ENCODE data around the gene KRT6B. TPM values are rescaled to one million over a fixed set of nuclear protein-coding genes. Genes with fewer than 3 reads are reported as not detected.
"Not testable (repeated sequence)": the region's sequence is repeated elsewhere in the genome, so short reads cannot be mapped to it uniquely, and the experiment has no call there.

Gene KRT6B
- total RNA-seq, 1 donor from 2014 or later, result not detected

DNA sequence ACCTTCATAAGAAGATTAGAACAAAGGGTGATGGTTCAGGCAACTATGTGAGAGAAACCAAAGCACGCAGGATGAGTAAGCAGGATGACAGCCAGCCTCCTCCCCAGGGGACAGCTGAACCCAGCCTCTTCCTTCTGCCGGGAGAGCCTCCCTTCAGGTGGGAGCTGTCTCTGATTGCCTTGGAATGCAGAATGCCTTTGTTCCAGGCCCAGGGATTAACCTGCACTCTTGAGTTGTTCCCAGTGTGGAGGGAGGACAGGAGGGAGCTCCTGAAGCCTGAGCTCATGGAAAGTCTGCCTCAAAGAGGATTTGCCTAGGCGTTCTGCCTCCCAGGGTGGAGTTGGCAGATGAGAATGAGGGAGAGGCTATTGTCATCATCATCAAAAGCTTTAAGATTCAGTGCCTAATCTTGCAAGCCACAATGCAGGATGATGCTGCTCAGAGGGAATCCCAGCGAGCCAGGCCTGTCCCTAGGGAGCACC is 44.7 kb upstream of the KRT6B start:
- Histone ChIP-seq H3K36me3 (ENCODE audit: control insufficient read depth, insufficient read depth, low read length) (no peaks in the 10 kb centered on the region), H3K27me3 (ENCODE audit: control insufficient read depth, insufficient read depth, low read length) (no peaks in the 10 kb centered on the region), H3K4me3 (ENCODE audit: low read depth, low read length) (no peak overlapping the region)
- DNase-seq (ENCODE audit: low read depth), result no peak
- no peak for TF ChIP-seq CTCF (IDR thresholded peaks at IDR 0.05; ENCODE audit: insufficient read depth, low read length, poor library complexity, severe bottlenecking)

DNA sequence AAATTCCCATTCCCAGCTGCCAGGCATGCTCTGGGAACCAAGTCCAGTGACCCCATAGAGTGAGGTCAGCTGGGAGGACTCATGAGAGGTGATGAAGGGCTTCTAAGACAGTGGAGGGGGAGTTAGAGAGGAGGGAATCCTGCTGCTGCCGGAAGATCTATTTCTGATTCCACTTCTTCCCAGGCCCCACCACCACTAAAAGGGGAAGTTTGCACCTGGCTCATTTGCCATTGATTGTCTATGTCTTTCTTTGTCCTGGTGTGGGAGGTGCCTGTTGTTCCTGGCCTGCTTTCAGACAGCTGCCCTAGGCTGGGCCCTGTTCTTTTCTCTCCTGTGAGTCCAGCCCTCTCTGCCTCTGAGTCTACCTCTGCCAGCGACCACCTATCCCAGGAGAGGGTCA is 44.1 kb upstream of the KRT6B start:
- DNase-seq (ENCODE audit: low read depth), result no peak
- TF ChIP-seq CTCF (IDR thresholded peaks at IDR 0.05; ENCODE audit: insufficient read depth, low read length, poor library complexity, severe bottlenecking), result no peak
- H3K27me3 ChIP-seq (ENCODE audit: control insufficient read depth, insufficient read depth, low read length), result no peaks in the 10 kb centered on the region
- no peaks in the 10 kb centered on the region for H3K36me3 ChIP-seq (ENCODE audit: control insufficient read depth, insufficient read depth, low read length)
- H3K4me3 ChIP-seq (ENCODE audit: low read depth, low read length), result no peak overlapping the region

- H3K36me3 ChIP-seq (ENCODE audit: control insufficient read depth, insufficient read depth, low read length), result no peaks in the 10 kb centered on the region
- DNase-seq (ENCODE audit: low read depth), result no peak
- TF ChIP-seq CTCF (IDR thresholded peaks at IDR 0.05; ENCODE audit: insufficient read depth, low read length, poor library complexity, severe bottlenecking), result no peak
- H3K27me3 ChIP-seq (ENCODE audit: control insufficient read depth, insufficient read depth, low read length), result peaks cover 2% of the 10 kb centered on the region
- no peak overlapping the region for H3K4me3 ChIP-seq (ENCODE audit: low read depth, low read length)
These were observed 43.4 kb upstream of the KRT6B start for GRCh38 chr12:52495389-52495788.

DNA sequence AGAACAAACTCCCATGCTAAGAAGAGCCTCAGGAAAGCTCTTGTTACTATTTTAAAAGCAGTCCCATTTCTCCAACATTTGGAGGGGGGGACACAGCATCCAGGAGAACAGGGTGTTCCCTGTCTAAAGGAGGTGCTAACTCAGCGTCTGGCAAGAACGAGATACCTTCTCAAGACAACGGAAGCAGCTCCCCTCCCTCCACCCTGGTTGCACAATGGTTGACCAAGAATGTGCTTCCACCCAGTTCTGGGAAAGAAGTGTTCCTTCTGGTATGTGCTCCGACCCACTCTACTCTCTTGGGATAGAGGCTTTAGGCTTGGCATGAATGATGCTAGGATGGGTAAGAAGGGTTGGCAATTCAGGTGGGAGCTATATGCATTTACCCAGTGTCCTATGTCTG is 42.6 kb upstream of the KRT6B start:
- Histone ChIP-seq H3K27me3 (ENCODE audit: control insufficient read depth, insufficient read depth, low read length) (peaks cover 5% of the 10 kb centered on the region), H3K4me3 (ENCODE audit: low read depth, low read length) (no peak overlapping the region), H3K36me3 (ENCODE audit: control insufficient read depth, insufficient read depth, low read length) (no peaks in the 10 kb centered on the region)
- DNase-seq (ENCODE audit: low read depth), result no peak
- TF ChIP-seq CTCF (IDR thresholded peaks at IDR 0.05; ENCODE audit: insufficient read depth, low read length, poor library complexity, severe bottlenecking), result no peak

DNA sequence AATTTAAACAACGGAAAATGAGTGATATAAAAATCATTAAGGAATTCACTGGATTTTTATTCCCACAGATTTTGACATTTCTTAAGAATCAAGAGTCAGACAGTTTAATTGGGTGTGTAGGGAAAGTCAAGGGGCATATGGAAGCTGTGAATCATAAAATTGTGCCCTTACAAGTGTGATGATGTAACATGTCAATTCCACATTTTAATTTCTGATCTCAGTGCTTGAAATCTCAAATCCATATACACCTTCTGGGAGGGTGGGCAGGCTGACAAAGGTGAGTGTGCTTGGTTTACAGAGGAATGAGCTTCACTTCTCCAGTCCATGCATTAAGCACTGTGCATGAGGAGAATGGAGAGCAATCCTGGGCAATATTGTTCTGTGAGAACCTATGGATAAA is 42.2 kb upstream of the KRT6B start:
- Histone ChIP-seq H3K27me3 (ENCODE audit: control insufficient read depth, insufficient read depth, low read length) (peaks cover 6% of the 10 kb centered on the region), H3K4me3 (ENCODE audit: low read depth, low read length) (no peak overlapping the region), H3K36me3 (ENCODE audit: control insufficient read depth, insufficient read depth, low read length) (no peaks in the 10 kb centered on the region)
- no peak for TF ChIP-seq CTCF (IDR thresholded peaks at IDR 0.05; ENCODE audit: insufficient read depth, low read length, poor library complexity, severe bottlenecking)
- no peak for DNase-seq (ENCODE audit: low read depth)

DNA sequence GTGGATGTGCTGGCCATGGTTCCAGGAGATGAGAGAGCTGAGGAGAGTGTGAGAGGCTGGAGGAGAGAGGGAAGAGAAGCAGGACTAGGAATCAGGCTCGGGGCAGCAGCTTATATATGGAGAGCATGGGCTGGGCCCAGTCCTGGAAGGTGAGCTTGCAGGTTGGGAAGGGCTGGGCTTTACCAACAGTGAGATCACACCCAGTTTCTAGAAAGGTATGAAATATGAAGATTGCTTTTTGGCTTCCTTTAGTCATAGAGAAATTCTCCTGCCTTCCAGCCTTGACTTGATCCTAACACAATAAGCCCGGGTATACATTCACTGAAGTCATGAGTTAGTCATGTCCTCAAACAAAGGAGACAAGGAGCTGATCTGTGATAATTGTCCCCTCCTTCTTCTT is 41.2 kb upstream of the KRT6B start, which contains the start of gene KRT6A:
Gene KRT6A (minus strand): TSS at position 86 of the 400 bp plus-strand sequence. CDS start 69 bp downstream, at position 17.
- no peak for DNase-seq (ENCODE audit: low read depth)
- H3K27me3 ChIP-seq (ENCODE audit: control insufficient read depth, insufficient read depth, low read length), result peaks cover 6% of the 10 kb centered on the region
- TF ChIP-seq CTCF (IDR thresholded peaks at IDR 0.05; ENCODE audit: insufficient read depth, low read length, poor library complexity, severe bottlenecking), result no peak
- H3K36me3 ChIP-seq (ENCODE audit: control insufficient read depth, insufficient read depth, low read length), result no peaks in the 10 kb centered on the region
- H3K4me3 ChIP-seq (ENCODE audit: low read depth, low read length), result no peak within 1 kb of the TSS

DNA sequence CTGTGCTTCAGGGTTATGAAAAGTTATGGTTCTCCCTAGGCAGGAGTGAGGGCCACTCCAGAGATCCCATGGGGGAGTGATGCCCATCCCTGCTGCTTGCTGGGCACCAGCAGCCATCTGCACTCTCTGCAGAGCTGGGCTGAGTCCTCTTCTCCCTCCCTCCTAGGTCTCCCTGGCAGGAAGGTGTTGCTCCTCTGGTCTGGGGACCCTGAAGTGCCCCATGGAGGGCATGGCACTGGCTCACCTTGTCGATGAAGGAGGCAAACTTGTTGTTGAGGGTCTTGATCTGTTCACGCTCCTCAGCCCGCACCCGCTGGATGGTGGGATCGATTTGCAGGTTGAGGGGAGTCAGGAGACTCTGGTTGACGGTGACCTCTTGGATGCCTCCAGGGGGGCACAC is 40.5 kb upstream of the KRT6B start:
- H3K4me3 ChIP-seq (ENCODE audit: low read depth, low read length); DNase-seq (ENCODE audit: low read depth): not testable (repeated sequence)

GRCh38 chr12:52491495-52491894 is 39.5 kb upstream of the KRT6B start:
- H3K4me3 ChIP-seq (ENCODE audit: low read depth, low read length); DNase-seq (ENCODE audit: low read depth); H3K27me3 ChIP-seq (ENCODE audit: control insufficient read depth, insufficient read depth, low read length); H3K36me3 ChIP-seq (ENCODE audit: control insufficient read depth, insufficient read depth, low read length): not testable (repeated sequence)

More for the DNA sequence above, 40.5 kb upstream of the KRT6B start:
- not testable (repeated sequence) for H3K36me3 ChIP-seq (ENCODE audit: control insufficient read depth, insufficient read depth, low read length); H3K27me3 ChIP-seq (ENCODE audit: control insufficient read depth, insufficient read depth, low read length)
